GM13976 (cell line): ENCODE results near the gene YBX1.
A peak's percentile ranks its signal among the peaks of the same experiment; 100 is the strongest.
"Not testable (repeated sequence)": the region's sequence is repeated elsewhere in the genome, so short reads cannot be mapped to it uniquely, and the experiment has no call there.

Source experiments
- DNase-seq: peaks from one replicate; pipeline ENCODE4 v3.0.0; 2012; ENCODE audit warnings: low spot score
- in situ Hi-C: fragments of 300-500 bp; cut with MboI; formaldehyde crosslinking; loops from one replicate; pipeline ENCODE4 v1.12.0; 2022; ENCODE audit warnings: low sequenced_read_pairs, mixed read lengths, inconsistent platforms; ENCODE audit not compliant: unreplicated experiment
- TF ChIP-seq, protein P1 (sequence below): IDR thresholded peaks from 2 replicates; pipeline ENCODE4 v1.5.1; 2012; ENCODE audit warnings: borderline replicate concordance, mild to moderate bottlenecking; ENCODE audit not compliant: insufficient read depth; ENCODE audit errors: extremely low read depth, missing control alignments, control extremely low read depth

The YBX1 gene

GRCh38 chr1:42676534-42677087, 5.6 kb upstream of the YBX1 start:
- in situ Hi-C loops: no loop called here
- TF ChIP-seq, protein P1, sequence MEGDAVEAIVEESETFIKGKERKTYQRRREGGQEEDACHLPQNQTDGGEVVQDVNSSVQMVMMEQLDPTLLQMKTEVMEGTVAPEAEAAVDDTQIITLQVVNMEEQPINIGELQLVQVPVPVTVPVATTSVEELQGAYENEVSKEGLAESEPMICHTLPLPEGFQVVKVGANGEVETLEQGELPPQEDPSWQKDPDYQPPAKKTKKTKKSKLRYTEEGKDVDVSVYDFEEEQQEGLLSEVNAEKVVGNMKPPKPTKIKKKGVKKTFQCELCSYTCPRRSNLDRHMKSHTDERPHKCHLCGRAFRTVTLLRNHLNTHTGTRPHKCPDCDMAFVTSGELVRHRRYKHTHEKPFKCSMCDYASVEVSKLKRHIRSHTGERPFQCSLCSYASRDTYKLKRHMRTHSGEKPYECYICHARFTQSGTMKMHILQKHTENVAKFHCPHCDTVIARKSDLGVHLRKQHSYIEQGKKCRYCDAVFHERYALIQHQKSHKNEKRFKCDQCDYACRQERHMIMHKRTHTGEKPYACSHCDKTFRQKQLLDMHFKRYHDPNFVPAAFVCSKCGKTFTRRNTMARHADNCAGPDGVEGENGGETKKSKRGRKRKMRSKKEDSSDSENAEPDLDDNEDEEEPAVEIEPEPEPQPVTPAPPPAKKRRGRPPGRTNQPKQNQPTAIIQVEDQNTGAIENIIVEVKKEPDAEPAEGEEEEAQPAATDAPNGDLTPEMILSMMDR: no peak
- DNase-seq: no peak

DNA sequence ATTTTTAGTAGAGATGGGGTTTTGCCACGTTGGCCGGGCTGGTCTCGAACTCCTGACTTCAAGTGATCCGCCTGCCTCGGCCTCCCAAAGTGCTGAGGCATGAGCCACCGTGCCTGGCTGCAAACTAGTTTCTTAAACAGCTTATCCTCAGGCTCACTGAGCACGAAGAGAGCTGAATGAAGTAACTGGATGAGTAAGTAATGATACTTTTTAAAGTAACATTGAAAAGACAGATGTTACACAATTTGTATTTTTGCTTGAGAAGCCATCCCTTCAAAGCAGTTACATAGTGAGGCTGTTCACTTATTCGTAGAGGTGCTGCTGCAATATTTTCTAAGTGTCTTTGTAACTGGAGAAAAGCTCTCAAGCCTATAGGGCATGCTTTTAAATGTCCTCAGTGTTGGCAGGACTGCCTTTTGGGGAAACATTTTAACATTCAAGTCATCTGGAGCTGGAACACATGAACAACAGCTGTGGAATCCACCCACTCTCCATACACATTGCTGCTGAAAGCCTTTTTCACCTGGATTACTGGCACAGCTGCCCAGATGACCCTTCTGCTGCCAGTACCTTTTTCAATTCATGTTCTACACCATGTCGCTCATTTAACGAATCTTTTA, 2.7 kb upstream of the YBX1 start:
- DNase-seq: no peak
- TF ChIP-seq, protein P1: no peak
- in situ Hi-C loops: no loop called here

- TF ChIP-seq, protein P1: no peak
- in situ Hi-C loops: no loop called here
- no peak for DNase-seq
Observed at GRCh38 chr1:42680055-42680454, 2.2 kb upstream of the YBX1 start.

GRCh38 chr1:42680921-42681683, 1.1 kb upstream of the YBX1 start:
- TF ChIP-seq, protein P1: no peak
- DNase-seq: peak; percentile 36
- in situ Hi-C loops: no loop called here

- DNase-seq, in situ Hi-C loops: not testable (repeated sequence)
Observed at GRCh38 chr1:42682484-42682738, 193 bp downstream of the YBX1 start.

DNA sequence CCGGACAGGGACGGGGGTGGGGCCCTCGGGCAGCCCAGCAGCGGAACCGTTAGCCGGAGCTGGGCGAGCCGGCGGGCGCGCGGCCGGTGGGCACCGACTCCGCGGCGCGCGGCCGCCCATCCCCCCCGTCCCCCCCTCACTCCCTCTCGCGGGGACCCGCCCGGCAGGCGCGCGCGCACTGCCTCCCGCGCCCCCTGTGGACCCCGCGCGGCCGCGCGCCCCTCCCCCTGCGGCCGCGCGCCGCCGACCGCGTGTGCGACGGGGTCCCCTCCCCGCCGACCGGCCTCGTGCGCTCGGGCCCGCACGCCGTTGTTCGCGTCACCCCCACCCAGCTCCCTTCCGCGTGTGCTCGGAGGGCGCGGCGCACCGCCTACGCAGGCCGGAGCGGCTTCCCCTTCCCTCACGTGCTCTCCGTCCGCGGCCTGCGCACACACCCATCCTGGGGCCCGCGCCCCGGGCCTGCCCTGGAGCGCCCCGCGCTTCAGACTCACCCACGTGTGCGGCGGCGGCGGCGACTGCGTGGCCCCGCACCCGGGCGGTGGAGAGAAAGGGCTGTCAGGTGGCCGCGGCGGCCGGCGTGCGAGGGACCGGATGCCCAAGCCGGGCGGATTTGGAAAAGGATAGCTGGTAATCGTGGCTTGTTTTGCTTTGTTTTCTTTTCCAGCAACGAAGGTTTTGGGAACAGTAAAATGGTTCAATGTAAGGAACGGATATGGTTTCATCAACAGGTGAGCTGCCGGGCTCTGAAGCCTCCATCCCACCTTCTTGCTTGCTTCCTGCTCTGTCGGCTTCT, 717 bp downstream of the YBX1 start:
- TF ChIP-seq, protein P1: no peak
- DNase-seq: peak; percentile 86
- in situ Hi-C loops: no loop called here
